ENCODE data around the gene SMYD3. TPM values are rescaled to one million over a fixed set of nuclear protein-coding genes. Genes with fewer than 3 reads are reported as not detected.

SMYD3 gene
- total RNA-seq, 3 donors from 2014 or later, result 16.3 to 18.0 (median 16.4) TPM

DNA sequence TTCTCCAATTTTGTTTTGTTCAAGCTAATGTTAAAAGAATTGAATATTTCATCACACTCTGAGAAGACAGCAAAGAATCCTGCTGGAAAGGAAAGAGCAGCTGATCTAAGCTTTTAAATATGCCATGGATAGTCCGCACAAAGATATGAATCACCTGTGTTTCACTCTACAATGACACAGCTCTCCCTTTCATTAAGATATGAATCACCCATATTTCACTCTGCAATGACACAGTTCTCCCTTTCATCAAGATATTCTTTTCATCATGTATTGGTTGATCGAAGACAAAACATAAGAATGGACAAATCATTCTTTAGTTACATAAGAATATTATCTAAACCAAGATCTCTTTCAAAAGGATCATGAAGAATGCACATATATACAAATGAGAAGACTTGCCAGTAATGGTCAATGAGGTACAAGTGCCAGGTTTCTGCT lies 367.3 kb downstream of the SMYD3 start:
- ATAC-seq (no peak), DNase-seq (no peak)
- Histone ChIP-seq H3K4me1 (ENCODE audit: low read depth) (no peaks in the 10 kb centered on the region), H3K36me3 (ENCODE audit: low read depth) (no peaks in the 10 kb centered on the region), H3K4me3 (no peak overlapping the region), H3K9me3 (no peaks in the 10 kb centered on the region)
- intact Hi-C loops (cut with DNase I, micrococcal nuclease), result no loop called here
- TF ChIP-seq, protein P1, sequence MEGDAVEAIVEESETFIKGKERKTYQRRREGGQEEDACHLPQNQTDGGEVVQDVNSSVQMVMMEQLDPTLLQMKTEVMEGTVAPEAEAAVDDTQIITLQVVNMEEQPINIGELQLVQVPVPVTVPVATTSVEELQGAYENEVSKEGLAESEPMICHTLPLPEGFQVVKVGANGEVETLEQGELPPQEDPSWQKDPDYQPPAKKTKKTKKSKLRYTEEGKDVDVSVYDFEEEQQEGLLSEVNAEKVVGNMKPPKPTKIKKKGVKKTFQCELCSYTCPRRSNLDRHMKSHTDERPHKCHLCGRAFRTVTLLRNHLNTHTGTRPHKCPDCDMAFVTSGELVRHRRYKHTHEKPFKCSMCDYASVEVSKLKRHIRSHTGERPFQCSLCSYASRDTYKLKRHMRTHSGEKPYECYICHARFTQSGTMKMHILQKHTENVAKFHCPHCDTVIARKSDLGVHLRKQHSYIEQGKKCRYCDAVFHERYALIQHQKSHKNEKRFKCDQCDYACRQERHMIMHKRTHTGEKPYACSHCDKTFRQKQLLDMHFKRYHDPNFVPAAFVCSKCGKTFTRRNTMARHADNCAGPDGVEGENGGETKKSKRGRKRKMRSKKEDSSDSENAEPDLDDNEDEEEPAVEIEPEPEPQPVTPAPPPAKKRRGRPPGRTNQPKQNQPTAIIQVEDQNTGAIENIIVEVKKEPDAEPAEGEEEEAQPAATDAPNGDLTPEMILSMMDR (IDR thresholded peaks at IDR 0.05), result no peak

DNA sequence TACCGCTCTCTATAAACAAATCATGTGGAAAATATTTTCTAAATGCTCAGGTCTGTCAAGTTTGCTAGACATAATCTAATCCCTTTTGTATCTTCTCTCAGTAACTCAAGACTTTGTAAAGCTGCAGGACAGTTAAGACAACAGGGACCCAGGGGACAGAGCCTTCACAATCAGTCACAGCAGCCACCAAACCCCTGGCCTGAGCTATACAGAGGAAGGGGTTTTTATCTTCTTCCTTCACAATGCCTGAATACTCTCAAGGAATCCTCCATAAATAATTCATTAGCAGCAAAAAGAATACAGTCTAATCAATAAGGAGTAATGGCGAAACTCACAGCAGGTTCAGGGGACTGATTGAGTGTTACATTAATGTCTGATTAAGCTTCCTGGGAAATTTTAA lies 368.3 kb downstream of the SMYD3 start:
- intact Hi-C loops (cut with DNase I, micrococcal nuclease), result no loop called here
- no peak overlapping the region for H3K4me3 ChIP-seq

DNA sequence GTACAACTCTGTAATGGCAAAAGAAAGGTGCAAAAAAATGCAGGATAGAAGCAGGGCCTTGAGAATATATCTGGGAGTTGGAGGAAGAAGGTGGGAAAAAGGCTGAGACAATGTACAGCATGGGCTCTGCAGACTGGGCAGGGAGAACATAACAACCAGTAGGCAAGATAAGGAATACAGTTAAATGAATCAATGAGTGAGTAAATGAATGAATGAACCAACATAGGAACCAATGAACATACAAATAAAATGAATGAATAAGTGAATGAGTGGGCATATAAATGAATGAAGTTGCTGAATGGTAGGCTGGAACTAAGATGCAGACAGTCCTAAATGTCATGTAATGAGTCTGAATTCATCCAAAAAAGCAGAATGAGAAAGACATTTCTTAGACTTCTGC lies 370.6 kb downstream of the SMYD3 start:
- no peaks in the 10 kb centered on the region for H3K9me3 ChIP-seq
- ATAC-seq (no peak), DNase-seq (no peak)
- no peaks in the 10 kb centered on the region for H3K36me3 ChIP-seq (ENCODE audit: low read depth)
- intact Hi-C loops (cut with DNase I, micrococcal nuclease), result no loop called here
- no peak overlapping the region for H3K4me3 ChIP-seq
- H3K4me1 ChIP-seq (ENCODE audit: low read depth), result no peaks in the 10 kb centered on the region
- TF ChIP-seq, protein P1 (IDR thresholded peaks at IDR 0.05), result no peak

More for the DNA sequence above, 368.3 kb downstream of the SMYD3 start:
- no peak for DNase-seq
- Histone ChIP-seq H3K9me3 (no peaks in the 10 kb centered on the region), H3K36me3 (ENCODE audit: low read depth) (no peaks in the 10 kb centered on the region), H3K4me1 (ENCODE audit: low read depth) (no peaks in the 10 kb centered on the region)
- no peak for ATAC-seq
- TF ChIP-seq, protein P1 (IDR thresholded peaks at IDR 0.05), result no peak

DNA sequence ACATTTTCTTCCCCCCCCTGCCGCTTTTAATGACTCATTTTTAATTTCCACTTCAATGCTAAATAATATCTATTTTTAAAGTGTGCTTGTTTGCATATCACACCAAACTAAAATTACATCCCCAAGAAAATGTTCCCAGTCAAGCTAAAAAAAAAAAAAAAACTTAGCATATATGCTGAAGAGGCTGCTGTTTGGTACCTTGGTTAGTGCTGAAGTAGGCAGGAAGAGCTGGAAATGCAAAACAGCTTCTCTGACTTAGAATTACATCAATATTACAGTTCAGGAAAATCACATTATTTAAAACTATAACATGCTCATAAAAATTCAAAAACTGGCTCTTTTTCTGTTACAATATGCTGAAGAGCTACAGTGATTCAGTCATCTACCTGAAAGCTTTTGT lies 372.3 kb downstream of the SMYD3 start:
- ATAC-seq (no peak), DNase-seq (no peak)
- intact Hi-C loops (cut with DNase I, micrococcal nuclease), result no loop called here
- TF ChIP-seq, protein P1 (IDR thresholded peaks at IDR 0.05), result no peak
- no peak overlapping the region for H3K4me3 ChIP-seq
- no peaks in the 10 kb centered on the region for H3K36me3 ChIP-seq (ENCODE audit: low read depth)
- H3K9me3 ChIP-seq, result no peaks in the 10 kb centered on the region
- H3K4me1 ChIP-seq (ENCODE audit: low read depth), result no peaks in the 10 kb centered on the region

DNA sequence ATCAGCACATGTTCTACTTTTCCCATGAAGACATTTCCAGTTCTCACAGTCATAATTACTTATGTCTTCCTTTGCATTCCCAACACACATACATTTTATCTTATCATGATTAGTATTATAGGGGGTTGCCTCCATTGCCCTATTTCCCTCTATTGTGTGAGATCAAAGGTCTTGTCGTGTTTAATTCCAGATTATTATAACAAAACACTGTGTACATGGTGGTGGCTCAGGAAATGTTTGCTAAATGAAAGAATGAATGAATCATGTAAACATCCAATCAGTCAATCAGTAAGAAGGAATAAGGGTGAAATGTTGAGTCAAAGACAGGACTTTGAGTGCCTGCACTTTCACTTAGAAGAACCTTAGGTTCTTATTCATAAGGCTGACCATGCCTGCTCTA lies 376.0 kb downstream of the SMYD3 start:
- no peaks in the 10 kb centered on the region for H3K9me3 ChIP-seq
- H3K36me3 ChIP-seq (ENCODE audit: low read depth), result no peaks in the 10 kb centered on the region
- no peak for DNase-seq
- no peak overlapping the region for H3K4me3 ChIP-seq
- ATAC-seq, result no peak
- TF ChIP-seq, protein P1 (IDR thresholded peaks at IDR 0.05), result no peak
- intact Hi-C loops (cut with DNase I, micrococcal nuclease), result no loop called here
- H3K4me1 ChIP-seq (ENCODE audit: low read depth), result no peaks in the 10 kb centered on the region

DNA sequence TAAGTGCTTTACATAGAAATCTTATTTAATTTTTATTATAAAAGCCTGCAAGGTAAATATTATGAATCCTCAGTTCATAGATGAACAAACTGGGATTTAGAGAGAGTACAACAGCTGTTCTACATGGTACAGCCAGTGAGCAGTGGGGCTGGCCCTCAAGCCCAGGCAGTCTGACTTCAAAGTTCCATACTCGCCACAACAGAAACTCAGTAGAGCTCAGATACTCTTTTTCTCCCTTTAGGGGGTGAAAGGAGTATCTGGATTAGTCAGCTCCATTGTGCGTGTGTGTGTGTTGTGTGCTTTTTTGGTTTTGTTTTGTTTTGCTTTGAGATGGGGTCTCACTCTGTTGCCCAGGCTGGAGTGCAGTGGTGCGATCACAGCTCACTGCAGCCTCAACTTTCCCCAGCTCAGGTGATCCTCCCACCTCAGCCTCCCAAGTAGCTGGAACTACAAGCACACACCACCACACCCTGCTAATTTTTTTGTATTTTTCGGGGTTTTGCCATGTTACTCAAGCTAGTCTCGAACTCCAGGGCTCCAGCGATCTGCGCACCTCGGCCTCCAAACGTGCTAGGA lies 378.5 kb downstream of the SMYD3 start:
- Histone ChIP-seq H3K4me1 (ENCODE audit: low read depth) (no peaks in the 10 kb centered on the region), H3K9me3 (no peaks in the 10 kb centered on the region), H3K4me3 (no peak overlapping the region), H3K36me3 (ENCODE audit: low read depth) (no peaks in the 10 kb centered on the region)
- ATAC-seq, result no peak
- intact Hi-C loops (cut with DNase I, micrococcal nuclease), result no loop called here
- TF ChIP-seq, protein P1 (IDR thresholded peaks at IDR 0.05), result no peak
- DNase-seq, result no peak

All from mucosa of descending colon (tissue), 3 donors.